H1 (cell line): ENCODE data around the gene UVRAG.

ENCODE experiments used
- POLR2A ChIP-seq, 2 experiments: IDR thresholded peaks; 1 replicate in 1 of 2; 2 replicates in 1 of 2; pipeline ENCODE4 v1.6.1; 2011; ENCODE audit warnings: low read depth in 2 of 2, low read length in 2 of 2, mild to moderate bottlenecking in 2 of 2; ENCODE audit errors: control extremely low read depth in 1 of 2
- TF ChIP-seq, protein P1 (sequence below), 3 experiments: IDR thresholded peaks; 1 replicate in 2 of 3; 2 replicates in 1 of 3; pipeline versions ENCODE4 v1.5.1 to v1.6.1; 2011; ENCODE audit warnings: low read length in 3 of 3, mild to moderate bottlenecking in 3 of 3, inconsistent platforms in 2 of 3, low read depth in 1 of 3, moderate library complexity in 1 of 3; ENCODE audit not compliant: insufficient read depth in 1 of 3; ENCODE audit errors: control extremely low read depth in 1 of 3

DNA sequence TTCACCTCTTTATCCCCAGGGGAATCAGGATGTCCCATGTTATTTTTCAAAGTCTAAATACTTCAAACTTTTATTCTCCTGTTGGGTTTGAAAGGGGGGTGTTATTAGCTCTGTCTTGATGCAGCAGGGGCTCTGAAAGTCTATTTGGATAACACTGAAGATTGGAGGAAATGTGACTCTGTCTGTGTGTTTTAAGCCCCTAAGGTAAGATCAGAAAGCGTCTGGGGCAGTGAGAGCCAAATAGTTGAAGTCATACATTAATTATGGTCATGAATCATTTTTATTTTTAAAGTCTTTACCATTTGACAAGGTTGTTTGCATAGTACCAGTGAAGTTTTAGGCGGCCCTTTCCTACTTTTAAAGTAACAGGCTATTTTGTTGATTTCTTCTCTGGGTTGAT lies 139.0 kb downstream of the UVRAG start:
- TF ChIP-seq, protein P1, sequence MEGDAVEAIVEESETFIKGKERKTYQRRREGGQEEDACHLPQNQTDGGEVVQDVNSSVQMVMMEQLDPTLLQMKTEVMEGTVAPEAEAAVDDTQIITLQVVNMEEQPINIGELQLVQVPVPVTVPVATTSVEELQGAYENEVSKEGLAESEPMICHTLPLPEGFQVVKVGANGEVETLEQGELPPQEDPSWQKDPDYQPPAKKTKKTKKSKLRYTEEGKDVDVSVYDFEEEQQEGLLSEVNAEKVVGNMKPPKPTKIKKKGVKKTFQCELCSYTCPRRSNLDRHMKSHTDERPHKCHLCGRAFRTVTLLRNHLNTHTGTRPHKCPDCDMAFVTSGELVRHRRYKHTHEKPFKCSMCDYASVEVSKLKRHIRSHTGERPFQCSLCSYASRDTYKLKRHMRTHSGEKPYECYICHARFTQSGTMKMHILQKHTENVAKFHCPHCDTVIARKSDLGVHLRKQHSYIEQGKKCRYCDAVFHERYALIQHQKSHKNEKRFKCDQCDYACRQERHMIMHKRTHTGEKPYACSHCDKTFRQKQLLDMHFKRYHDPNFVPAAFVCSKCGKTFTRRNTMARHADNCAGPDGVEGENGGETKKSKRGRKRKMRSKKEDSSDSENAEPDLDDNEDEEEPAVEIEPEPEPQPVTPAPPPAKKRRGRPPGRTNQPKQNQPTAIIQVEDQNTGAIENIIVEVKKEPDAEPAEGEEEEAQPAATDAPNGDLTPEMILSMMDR (IDR thresholded peaks at IDR 0.05; ENCODE audit: control extremely low read depth in 1 of 3, insufficient read depth in 1 of 3, low read depth in 1 of 3, low read length in 3 of 3) = no peak
- no peak for TF ChIP-seq POLR2A (IDR thresholded peaks at IDR 0.05; ENCODE audit: control extremely low read depth in 1 of 2, low read depth in 2 of 2, low read length in 2 of 2)
